Bronchial epithelial cell (primary cell): ENCODE data around the gene C14orf132. TPM values are rescaled to one million over a fixed set of nuclear protein-coding genes. Genes with fewer than 3 reads are reported as not detected.
"Not testable (repeated sequence)": the region's sequence is repeated elsewhere in the genome, so short reads cannot be mapped to it uniquely, and the experiment has no call there.

Experiments
- DNase-seq: peaks from one replicate; pipeline ENCODE4 v3.0.0-alpha.2; 2010; ENCODE audit warnings: low read depth
- FAIRE-seq: peaks from 2 replicates; lab custom pipeline; 2011; peaks lifted over from hg19 to GRCh38; lab: Jason Lieb, UNC
- H3K27me3 ChIP-seq: 2 replicates; pipeline ENCODE4 v1.5.1; 2011; ENCODE audit warnings: low read length; ENCODE audit not compliant: control insufficient read depth, insufficient read depth
- H3K36me3 ChIP-seq: 2 replicates; pipeline ENCODE4 v1.5.1; 2011; ENCODE audit warnings: low read length; ENCODE audit not compliant: control insufficient read depth, insufficient read depth
- H3K4me3 ChIP-seq: 2 replicates; pipeline ENCODE4 v1.5.1; 2011; ENCODE audit warnings: mild to moderate bottlenecking, low read depth, low read length, control low read depth
- total RNA-seq: library from RNA; depleted of rRNA; stranded (reverse); fragments of >200 nt; gene quantifications from 2 replicates; pipeline ENCODE4 v1.2.1, GENCODE V29; 2014
- TF ChIP-seq, protein P1 (sequence below): IDR thresholded peaks from 2 replicates; pipeline ENCODE4 v1.5.1; 2011; ENCODE audit warnings: mild to moderate bottlenecking, moderate library complexity, low read length, control low read depth, inconsistent platforms; ENCODE audit not compliant: insufficient read depth, severe bottlenecking

C14orf132 gene
- total RNA-seq, 1 donor from 2014 or later = 1.1 TPM

DNA sequence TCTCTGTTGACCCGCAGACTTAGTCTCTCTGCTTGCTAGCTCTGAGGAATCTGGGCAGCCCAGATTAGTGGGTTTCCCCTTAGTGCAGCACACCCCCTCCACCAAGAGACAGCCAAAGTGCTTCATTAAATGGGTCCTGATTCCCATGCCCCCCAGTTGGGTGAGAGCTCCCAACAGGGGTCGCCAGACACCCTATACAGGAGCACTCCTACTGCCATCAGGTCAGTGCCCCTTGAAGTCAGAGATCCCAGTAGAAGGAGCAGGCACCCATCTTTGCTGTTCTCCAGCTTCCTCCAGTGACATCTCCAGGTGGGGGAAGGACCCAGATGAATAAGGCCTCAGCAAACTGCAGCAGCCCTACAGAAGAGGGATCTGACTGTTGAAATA is 36.7 kb upstream of the C14orf132 start:
- Histone ChIP-seq H3K27me3 (peaks cover 1% of the 10 kb centered on the region), H3K4me3 (no peak overlapping the region), H3K36me3 (no peaks in the 10 kb centered on the region)
- no peak for FAIRE-seq
- DNase-seq = no peak
- TF ChIP-seq, protein P1, sequence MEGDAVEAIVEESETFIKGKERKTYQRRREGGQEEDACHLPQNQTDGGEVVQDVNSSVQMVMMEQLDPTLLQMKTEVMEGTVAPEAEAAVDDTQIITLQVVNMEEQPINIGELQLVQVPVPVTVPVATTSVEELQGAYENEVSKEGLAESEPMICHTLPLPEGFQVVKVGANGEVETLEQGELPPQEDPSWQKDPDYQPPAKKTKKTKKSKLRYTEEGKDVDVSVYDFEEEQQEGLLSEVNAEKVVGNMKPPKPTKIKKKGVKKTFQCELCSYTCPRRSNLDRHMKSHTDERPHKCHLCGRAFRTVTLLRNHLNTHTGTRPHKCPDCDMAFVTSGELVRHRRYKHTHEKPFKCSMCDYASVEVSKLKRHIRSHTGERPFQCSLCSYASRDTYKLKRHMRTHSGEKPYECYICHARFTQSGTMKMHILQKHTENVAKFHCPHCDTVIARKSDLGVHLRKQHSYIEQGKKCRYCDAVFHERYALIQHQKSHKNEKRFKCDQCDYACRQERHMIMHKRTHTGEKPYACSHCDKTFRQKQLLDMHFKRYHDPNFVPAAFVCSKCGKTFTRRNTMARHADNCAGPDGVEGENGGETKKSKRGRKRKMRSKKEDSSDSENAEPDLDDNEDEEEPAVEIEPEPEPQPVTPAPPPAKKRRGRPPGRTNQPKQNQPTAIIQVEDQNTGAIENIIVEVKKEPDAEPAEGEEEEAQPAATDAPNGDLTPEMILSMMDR = no peak

DNA sequence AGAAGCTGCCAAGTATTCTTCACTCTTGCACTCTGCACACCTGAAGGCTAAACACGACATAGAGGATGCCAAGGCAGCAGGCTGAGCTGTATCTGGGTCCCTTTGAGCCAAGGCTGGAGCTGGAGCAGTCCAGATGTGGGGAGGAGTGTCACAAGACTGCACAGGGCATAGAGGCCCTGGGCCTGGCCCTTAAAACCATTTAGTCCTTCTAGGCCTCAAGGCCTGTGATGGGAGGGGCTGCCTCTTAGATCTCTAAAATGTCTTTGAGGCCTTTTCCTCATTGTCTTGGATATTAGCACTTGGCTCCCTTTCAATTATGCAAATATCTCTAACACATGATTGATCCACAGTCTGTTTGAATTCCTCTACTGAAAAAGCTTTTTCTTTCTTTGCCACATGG is 28.0 kb upstream of the C14orf132 start:
- DNase-seq (no peak), FAIRE-seq (no peak)
- TF ChIP-seq, protein P1 = no peak
- Histone ChIP-seq H3K36me3 (no peaks in the 10 kb centered on the region), H3K4me3 (no peak overlapping the region), H3K27me3 (no peaks in the 10 kb centered on the region)

DNA sequence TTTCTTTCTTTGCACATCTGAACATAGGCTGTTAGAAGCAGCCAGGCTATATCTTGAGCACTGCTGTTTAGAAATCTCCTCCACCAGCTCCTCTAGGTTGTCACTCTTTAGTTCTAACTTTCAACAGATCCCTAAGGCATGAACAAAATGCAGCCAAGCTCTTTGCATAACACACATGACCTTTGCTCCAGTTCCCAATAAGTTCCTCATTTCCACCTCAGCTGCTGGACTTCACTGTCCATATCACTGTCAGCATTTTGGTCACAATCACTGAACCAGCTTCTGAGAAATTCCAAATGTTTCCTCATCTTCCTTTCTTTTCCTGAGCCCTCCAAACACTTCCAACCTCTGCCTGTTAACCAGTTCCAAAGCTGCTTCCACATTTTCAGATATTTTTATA is 27.6 kb upstream of the C14orf132 start:
- Histone ChIP-seq H3K36me3 (no peaks in the 10 kb centered on the region), H3K27me3 (no peaks in the 10 kb centered on the region), H3K4me3 (no peak overlapping the region)
- no peak for FAIRE-seq
- TF ChIP-seq, protein P1 = no peak
- no peak for DNase-seq

DNA sequence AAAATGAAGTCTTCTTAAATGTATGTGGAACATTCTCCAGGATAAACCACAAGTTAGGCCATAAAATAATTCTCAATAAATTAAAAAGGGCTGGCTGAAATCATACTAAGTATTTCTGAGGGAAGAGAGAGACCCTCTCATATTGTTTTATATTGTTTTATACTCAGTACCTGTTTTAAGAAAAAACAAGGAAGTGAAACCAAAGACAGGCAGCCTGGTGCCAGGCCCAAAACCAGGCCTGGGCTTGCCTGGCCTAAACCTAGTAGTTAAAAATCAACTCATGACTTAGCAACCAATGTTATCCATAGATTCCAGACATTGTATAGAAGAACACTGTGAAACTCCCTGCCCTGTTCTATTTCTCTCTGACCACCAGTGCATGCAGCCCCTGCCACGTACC is 26.4 kb upstream of the C14orf132 start:
- not testable (repeated sequence) for H3K4me3 ChIP-seq, FAIRE-seq, H3K27me3 ChIP-seq, H3K36me3 ChIP-seq
- peak; percentile 8 for DNase-seq

DNA sequence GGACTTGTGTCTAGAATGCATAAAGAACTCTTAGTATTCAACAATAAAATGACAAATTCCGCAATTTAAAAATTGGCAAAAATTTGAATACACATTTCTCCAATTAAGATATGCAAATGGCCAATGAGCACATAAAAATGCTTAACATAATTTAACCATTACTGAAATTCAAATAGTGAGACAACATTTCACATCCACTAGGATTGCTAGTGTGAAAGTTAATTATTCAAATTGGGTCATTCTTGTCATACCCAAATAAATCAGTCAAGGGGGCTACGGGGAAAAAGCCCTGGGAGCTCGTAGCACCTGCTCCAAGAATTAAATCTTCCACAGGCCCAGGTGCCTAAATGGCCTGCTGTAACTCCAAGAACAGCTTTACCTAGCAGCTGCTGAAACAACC is 25.0 kb upstream of the C14orf132 start:
- TF ChIP-seq, protein P1 = no peak
- Histone ChIP-seq H3K4me3 (no peak overlapping the region), H3K36me3 (no peaks in the 10 kb centered on the region), H3K27me3 (peaks cover 5% of the 10 kb centered on the region)
- DNase-seq = no peak
- FAIRE-seq = no peak

DNA sequence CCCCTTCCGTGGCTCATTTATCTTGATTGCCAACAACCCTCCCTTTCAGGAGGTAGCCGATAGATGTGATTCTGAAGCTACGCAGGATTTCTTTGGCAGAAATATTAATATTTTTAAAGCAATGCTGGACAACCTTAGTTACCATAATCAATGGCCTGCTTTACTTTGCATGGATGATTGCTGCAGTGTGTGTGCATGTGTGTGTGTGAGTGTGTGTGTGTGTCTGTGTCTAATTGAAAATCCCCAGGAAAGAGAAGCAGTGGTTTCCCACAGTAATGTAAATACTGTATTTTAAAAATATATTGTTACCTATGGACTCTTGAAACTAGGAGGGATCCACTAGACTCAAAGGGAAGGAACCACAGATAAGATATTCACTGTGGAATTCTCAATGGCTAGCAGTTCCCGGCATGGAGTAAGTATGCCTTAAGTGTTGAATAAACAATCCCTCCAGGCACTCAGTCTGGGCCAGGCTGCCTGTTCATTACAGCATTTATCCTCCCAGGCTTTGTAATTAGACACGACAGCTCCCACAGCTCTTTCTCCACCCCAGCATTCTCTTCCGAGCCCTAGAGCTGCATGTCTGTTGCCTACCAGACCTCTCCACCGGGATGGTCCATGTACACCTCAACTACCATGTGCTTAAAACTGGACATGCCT is 22.5 kb upstream of the C14orf132 start:
- FAIRE-seq = no peak
- Histone ChIP-seq H3K36me3 (no peaks in the 10 kb centered on the region), H3K4me3 (no peak overlapping the region), H3K27me3 (peaks cover 5% of the 10 kb centered on the region)
- TF ChIP-seq, protein P1 = no peak
- no peak for DNase-seq
